Calu3 (cell line): ENCODE measurements around the gene FBXL7. TPM values are rescaled to one million over a fixed set of nuclear protein-coding genes. Genes with fewer than 3 reads are reported as not detected.

Experiments used
- BruUV-seq: library from RNA; stranded (reverse); fragments of 400-500 nt; replicated peaks from 2 replicates; lab custom pipeline; 2021; lab: Mats Ljungman, UMichigan
- CTCF ChIA-PET: fragments of 300-600 bp; sonication (Branson Sonifier 250); formaldehyde crosslinking; loops from one replicate; lab custom pipeline; 2022; ENCODE audit warnings: antibody characterized with exemption; lab: Charles Lee
- DNase-seq: peaks from one replicate; pipeline ENCODE4 v3.0.0; 2022
- H3K27ac Mint-ChIP-seq: one replicate; pipeline ENCODE4 v1.8.0; 2022; ENCODE audit warnings: mixed read lengths; ENCODE audit not compliant: unreplicated experiment
- H3K27me3 Mint-ChIP-seq: one replicate; pipeline ENCODE4 v1.8.0; 2022; ENCODE audit warnings: mixed read lengths; ENCODE audit not compliant: unreplicated experiment
- H3K36me3 Mint-ChIP-seq: one replicate; pipeline ENCODE4 v1.8.0; 2022; ENCODE audit warnings: mild to moderate bottlenecking, moderate library complexity, mixed read lengths; ENCODE audit not compliant: insufficient read depth, unreplicated experiment
- H3K4me1 Mint-ChIP-seq: one replicate; pipeline ENCODE4 v1.8.0; 2022; ENCODE audit warnings: mild to moderate bottlenecking, low read depth, mixed read lengths; ENCODE audit not compliant: unreplicated experiment
- H3K4me3 Mint-ChIP-seq: one replicate; pipeline ENCODE4 v1.8.0; 2022; ENCODE audit warnings: mild to moderate bottlenecking, low read depth, moderate library complexity, mixed read lengths; ENCODE audit not compliant: unreplicated experiment
- H3K9me3 Mint-ChIP-seq: one replicate; pipeline ENCODE4 v1.8.0; 2022; ENCODE audit warnings: low read depth, mixed read lengths; ENCODE audit not compliant: unreplicated experiment
- intact Hi-C: fragments of 100-400 bp; cut with micrococcal nuclease; formaldehyde crosslinking; loops from one replicate; pipeline ENCODE4 v1.10.0; 2022; ENCODE audit not compliant: unreplicated experiment
- total RNA-seq: library from RNA; stranded (reverse); gene quantifications from 2 replicates; pipeline ENCODE4 v1.2.3, GENCODE V29; 2022
- TF ChIP-seq, protein P1 (sequence below): fragments of 200-600 bp; IDR thresholded peaks from one replicate; pipeline ENCODE4 v1.8.0; 2022; ENCODE audit warnings: antibody characterized with exemption; ENCODE audit not compliant: unreplicated experiment

Gene FBXL7
- total RNA-seq, 1 experiment from 2014 or later: not detected

DNA sequence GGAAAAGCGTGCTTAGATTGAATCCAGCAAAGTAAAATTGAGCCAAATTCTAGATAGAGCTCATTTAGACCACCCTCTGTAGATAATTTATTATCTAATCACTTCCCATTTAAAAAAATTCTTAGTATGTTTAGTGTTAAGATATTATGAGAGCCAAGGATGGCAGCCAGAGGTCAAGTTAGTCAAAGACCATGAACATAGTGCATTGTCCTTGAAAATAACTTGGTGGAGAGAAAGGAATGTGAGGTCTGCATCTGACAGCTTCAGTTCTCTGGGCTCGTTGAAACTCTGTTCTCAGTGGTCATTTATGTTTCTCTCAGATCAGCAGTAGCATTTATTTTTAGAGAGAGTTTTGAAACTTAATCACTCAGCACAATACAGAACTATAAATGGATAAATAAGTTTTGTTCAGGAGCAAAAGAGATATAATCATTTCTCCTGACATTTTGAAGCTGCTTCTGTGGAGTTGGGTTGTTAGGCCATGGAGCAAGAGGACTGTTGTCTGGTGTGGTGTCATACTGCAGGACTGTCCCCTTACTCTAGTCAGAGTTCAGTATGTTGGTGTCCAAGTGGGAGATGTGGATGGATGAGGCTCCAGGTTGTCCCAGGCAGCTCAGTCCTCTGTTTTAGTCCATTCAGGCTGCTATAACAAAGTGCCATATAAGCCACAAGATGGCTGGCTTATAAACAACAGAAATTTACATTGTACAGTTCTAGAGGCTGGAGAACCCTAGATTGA is 337.7 kb downstream of the FBXL7 start:
- H3K27ac Mint-ChIP-seq: no peak overlapping the region
- CTCF ChIA-PET: no interaction called here
- DNase-seq: no peak
- BruUV-seq: no TSS peak
- peaks cover 10% of the 10 kb centered on the region for H3K9me3 Mint-ChIP-seq
- no peaks in the 10 kb centered on the region for H3K27me3 Mint-ChIP-seq
- TF ChIP-seq, protein P1, sequence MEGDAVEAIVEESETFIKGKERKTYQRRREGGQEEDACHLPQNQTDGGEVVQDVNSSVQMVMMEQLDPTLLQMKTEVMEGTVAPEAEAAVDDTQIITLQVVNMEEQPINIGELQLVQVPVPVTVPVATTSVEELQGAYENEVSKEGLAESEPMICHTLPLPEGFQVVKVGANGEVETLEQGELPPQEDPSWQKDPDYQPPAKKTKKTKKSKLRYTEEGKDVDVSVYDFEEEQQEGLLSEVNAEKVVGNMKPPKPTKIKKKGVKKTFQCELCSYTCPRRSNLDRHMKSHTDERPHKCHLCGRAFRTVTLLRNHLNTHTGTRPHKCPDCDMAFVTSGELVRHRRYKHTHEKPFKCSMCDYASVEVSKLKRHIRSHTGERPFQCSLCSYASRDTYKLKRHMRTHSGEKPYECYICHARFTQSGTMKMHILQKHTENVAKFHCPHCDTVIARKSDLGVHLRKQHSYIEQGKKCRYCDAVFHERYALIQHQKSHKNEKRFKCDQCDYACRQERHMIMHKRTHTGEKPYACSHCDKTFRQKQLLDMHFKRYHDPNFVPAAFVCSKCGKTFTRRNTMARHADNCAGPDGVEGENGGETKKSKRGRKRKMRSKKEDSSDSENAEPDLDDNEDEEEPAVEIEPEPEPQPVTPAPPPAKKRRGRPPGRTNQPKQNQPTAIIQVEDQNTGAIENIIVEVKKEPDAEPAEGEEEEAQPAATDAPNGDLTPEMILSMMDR: no peak
- intact Hi-C loops: no loop called here
- H3K36me3 Mint-ChIP-seq: no peaks in the 10 kb centered on the region
- H3K4me3 Mint-ChIP-seq: no peak overlapping the region
- H3K4me1 Mint-ChIP-seq: no peaks in the 10 kb centered on the region

DNA sequence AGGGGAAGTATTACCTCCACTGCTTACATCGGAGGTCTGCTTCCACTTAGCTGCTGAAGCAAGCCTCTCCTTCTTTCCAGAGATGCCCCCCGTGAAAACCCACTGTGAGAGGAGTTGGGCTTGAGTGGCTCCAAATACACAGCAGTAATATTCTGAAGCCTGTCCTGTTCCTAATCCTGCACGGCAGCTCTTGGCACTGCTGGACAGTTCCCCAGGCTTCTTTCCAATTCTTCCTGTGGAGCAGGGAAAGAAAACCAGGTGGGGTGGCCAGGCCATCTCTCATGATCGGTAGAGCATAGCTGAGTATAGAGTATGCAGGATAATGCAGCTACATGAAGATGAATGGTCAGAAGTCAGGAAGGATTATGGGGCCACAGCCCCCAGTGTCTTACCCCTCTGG is 344.3 kb downstream of the FBXL7 start:
- CTCF ChIA-PET: no interaction called here
- Mint-ChIP-seq H3K4me3 (no peak overlapping the region), H3K9me3 (peaks cover 12% of the 10 kb centered on the region), H3K27me3 (no peaks in the 10 kb centered on the region), H3K27ac (no peak overlapping the region), H3K36me3 (no peaks in the 10 kb centered on the region), H3K4me1 (no peaks in the 10 kb centered on the region)
- TF ChIP-seq, protein P1: no peak
- BruUV-seq: no TSS peak
- no peak for DNase-seq
- intact Hi-C loops: no loop called here

DNA sequence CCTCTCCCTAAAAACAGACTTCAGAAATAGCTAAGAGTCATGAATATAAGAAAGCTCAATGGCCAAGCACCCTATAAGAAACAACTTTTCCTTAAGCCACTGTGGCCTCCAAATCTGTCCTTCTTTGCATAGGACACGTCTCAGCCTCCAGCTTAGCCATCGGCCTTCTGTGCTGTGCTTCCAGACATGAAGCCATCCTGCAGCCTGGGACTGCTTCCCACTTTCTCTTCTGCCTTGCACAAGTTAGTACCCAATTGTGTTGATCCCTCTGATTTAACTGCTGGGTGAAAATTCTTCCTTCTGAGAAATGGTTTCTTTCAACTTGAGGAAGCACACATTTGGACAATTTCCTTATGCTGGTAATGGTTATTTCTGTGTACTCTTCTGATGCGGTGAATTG is 344.9 kb downstream of the FBXL7 start:
- H3K4me3 Mint-ChIP-seq: no peak overlapping the region
- DNase-seq: no peak
- H3K4me1 Mint-ChIP-seq: no peaks in the 10 kb centered on the region
- no peak overlapping the region for H3K27ac Mint-ChIP-seq
- H3K36me3 Mint-ChIP-seq: no peaks in the 10 kb centered on the region
- TF ChIP-seq, protein P1: no peak
- intact Hi-C loops: no loop called here
- no TSS peak for BruUV-seq
- no peaks in the 10 kb centered on the region for H3K27me3 Mint-ChIP-seq
- peaks cover 8% of the 10 kb centered on the region for H3K9me3 Mint-ChIP-seq
- CTCF ChIA-PET: no interaction called here

DNA sequence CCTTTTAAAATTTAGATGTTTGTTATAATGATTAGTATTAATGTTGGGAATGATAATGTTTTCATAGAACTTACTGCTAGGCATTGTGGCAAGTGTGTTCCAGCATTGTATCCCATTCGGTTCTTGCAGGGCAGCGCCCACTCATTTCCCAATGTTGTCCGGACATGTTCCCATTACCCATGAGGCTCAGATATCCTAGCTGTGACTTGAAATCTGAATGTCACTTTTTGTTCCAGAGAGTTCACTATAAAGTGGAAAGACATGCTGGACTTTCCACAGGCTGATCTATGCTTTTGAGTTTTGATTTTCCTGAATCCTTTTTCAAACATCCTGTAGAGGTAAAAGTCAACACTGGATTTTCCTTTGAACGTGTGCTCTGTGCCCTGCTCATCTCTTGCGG is 350.6 kb downstream of the FBXL7 start:
- CTCF ChIA-PET: no interaction called here
- no peak overlapping the region for H3K4me3 Mint-ChIP-seq
- no peak for DNase-seq
- TF ChIP-seq, protein P1: no peak
- BruUV-seq: no TSS peak
- no peaks in the 10 kb centered on the region for H3K4me1 Mint-ChIP-seq
- H3K27ac Mint-ChIP-seq: no peak overlapping the region
- H3K27me3 Mint-ChIP-seq: no peaks in the 10 kb centered on the region
- no peaks in the 10 kb centered on the region for H3K36me3 Mint-ChIP-seq
- peaks cover 12% of the 10 kb centered on the region for H3K9me3 Mint-ChIP-seq
- intact Hi-C loops: no loop called here
